Endothelial cell of umbilical vein (primary cell): ENCODE measurements around the gene AQP7. TPM values are rescaled to one million over a fixed set of nuclear protein-coding genes. Genes with fewer than 3 reads are reported as not detected.

Experiments used
- BruUV-seq: library from RNA; stranded (reverse); fragments of 400-500 nt; replicated peaks from 2 replicates; lab custom pipeline; 2021; lab: Mats Ljungman, UMichigan
- CTCF ChIA-PET: fragments of 300-600, 350-600 bp; sonication (Branson Sonifier 250); formaldehyde crosslinking; loops from one replicate; lab custom pipeline; 2021; ENCODE audit warnings: antibody characterized with exemption, inconsistent platforms; lab: Charles Lee
- POLR2A ChIA-PET: fragments of 300-600, 350-600 bp; sonication (Branson Sonifier 250); formaldehyde crosslinking; loops from one replicate; lab custom pipeline; 2021; ENCODE audit warnings: antibody characterized with exemption, inconsistent platforms; lab: Charles Lee
- DNase-seq: peaks from one replicate; pipeline ENCODE4 v3.0.0-alpha.2; 2011; ENCODE audit warnings: low read depth, low spot score
- FAIRE-seq: peaks from 2 replicates; lab custom pipeline; 2011; peaks lifted over from hg19 to GRCh38; lab: Jason Lieb, UNC
- H2AFZ ChIP-seq: 2 replicates; pipeline ENCODE4 v1.6.0; 2012; ENCODE audit warnings: low read depth, low read length, control low read depth, inconsistent platforms
- H3K27ac ChIP-seq: 2 replicates; pipeline ENCODE4 v1.5.1; 2011; ENCODE audit warnings: low read depth, mild to moderate bottlenecking, control low read depth, low read length, moderate library complexity; ENCODE audit not compliant: insufficient read depth
- H3K27me3 ChIP-seq, 2 experiments: 2 replicates each; pipeline versions ENCODE4 v1.6.0 to v1.6.1; 2011; ENCODE audit warnings: low read length in 2 of 2, mixed read lengths in 1 of 2; ENCODE audit not compliant: control insufficient read depth in 2 of 2, insufficient read depth in 2 of 2
- H3K36me3 ChIP-seq, 2 experiments: 2 replicates in 1 of 2; 3 replicates in 1 of 2; pipeline ENCODE4 v1.5.1; 2011; ENCODE audit warnings: low read length in 2 of 2, mild to moderate bottlenecking in 1 of 2, moderate library complexity in 1 of 2; ENCODE audit not compliant: control insufficient read depth in 2 of 2, insufficient read depth in 2 of 2; ENCODE audit errors: extremely low read depth in 1 of 2
- H3K4me1 ChIP-seq: 3 replicates; pipeline ENCODE4 v1.5.1; 2011; ENCODE audit warnings: mild to moderate bottlenecking, low read length; ENCODE audit not compliant: control insufficient read depth, insufficient read depth; ENCODE audit errors: extremely low read depth
- H3K4me2 ChIP-seq: 2 replicates; pipeline ENCODE4 v1.6.1; 2011; ENCODE audit warnings: low read length, control low read depth, mixed read lengths; ENCODE audit not compliant: insufficient read depth
- H3K4me3 ChIP-seq, 3 experiments: fragments of 200-600 bp in 1 of 3; sonication (generic), shearing (Covaris generic) in 1 of 3; replicated peaks in 1 of 3; 2 replicates each; pipeline ENCODE4 v1.5.1; 2011 to 2016; ENCODE audit warnings: control low read depth in 3 of 3, low read length in 3 of 3, mild to moderate bottlenecking in 2 of 3, inconsistent platforms in 1 of 3, low read depth in 1 of 3, moderate library complexity in 1 of 3; ENCODE audit not compliant: insufficient read depth in 1 of 3
- H3K79me2 ChIP-seq: 2 replicates; pipeline ENCODE4 v1.6.0; 2012; ENCODE audit warnings: low read length, inconsistent platforms; ENCODE audit not compliant: control insufficient read depth, insufficient read depth
- H3K9ac ChIP-seq: replicated peaks from 2 replicates; pipeline ENCODE3; 2011; ENCODE audit warnings: low read length, control low read depth; ENCODE audit not compliant: insufficient read depth; ENCODE audit errors: extremely low read depth
- H3K9me1 ChIP-seq: replicated peaks from 3 replicates; pipeline ENCODE4 v1.6.0; 2011; ENCODE audit warnings: mild to moderate bottlenecking, low read length; ENCODE audit not compliant: control insufficient read depth, insufficient read depth; ENCODE audit errors: extremely low read depth
- H3K9me3 ChIP-seq: replicated peaks from 2 replicates; pipeline ENCODE4 v1.5.1; 2012; ENCODE audit warnings: low read length, inconsistent platforms; ENCODE audit not compliant: control insufficient read depth, insufficient read depth
- H4K20me1 ChIP-seq: replicated peaks from 2 replicates; pipeline ENCODE3; 2011; ENCODE audit warnings: mild to moderate bottlenecking, low read length; ENCODE audit not compliant: control insufficient read depth, insufficient read depth; ENCODE audit errors: extremely low read depth
- CTCF ChIP-seq, 2 donors: IDR thresholded peaks; 1 replicate in 1 of 2; 2 replicates in 1 of 2; pipeline ENCODE4 v1.5.1; 2011; ENCODE audit warnings: low read length in 2 of 2, mild to moderate bottlenecking in 2 of 2, moderate library complexity in 2 of 2, control low read depth in 1 of 2, inconsistent platforms in 1 of 2, low read depth in 1 of 2; ENCODE audit not compliant: insufficient read depth in 1 of 2; ENCODE audit errors: extremely low read depth in 1 of 2
- EZH2 ChIP-seq: IDR thresholded peaks from 2 replicates; pipeline ENCODE4 v1.6.1; 2012; ENCODE audit warnings: borderline replicate concordance, low read depth, mild to moderate bottlenecking, moderate library complexity, low read length, inconsistent platforms; ENCODE audit not compliant: severe bottlenecking
- FOS ChIP-seq: IDR thresholded peaks from 2 replicates; pipeline ENCODE4 v1.6.1; 2011; ENCODE audit warnings: mild to moderate bottlenecking, low read length, moderate library complexity, borderline replicate concordance; ENCODE audit not compliant: insufficient read depth
- GATA2 ChIP-seq: IDR thresholded peaks from 2 replicates; pipeline ENCODE4 v1.7.0; 2011; ENCODE audit warnings: low read depth, mild to moderate bottlenecking, moderate library complexity, mixed read lengths, low read length; ENCODE audit not compliant: insufficient read length, insufficient read depth
- JUN ChIP-seq: IDR thresholded peaks from 2 replicates; pipeline ENCODE4 v1.6.1; 2011; ENCODE audit warnings: borderline replicate concordance, low read depth; ENCODE audit not compliant: insufficient read length, insufficient read depth
- MAX ChIP-seq: IDR thresholded peaks from 2 replicates; pipeline ENCODE4 v1.6.1; 2011; ENCODE audit not compliant: insufficient read depth, insufficient read length
- MYC ChIP-seq: IDR thresholded peaks from one replicate; pipeline ENCODE4 v1.6.1; 2011; ENCODE audit warnings: mild to moderate bottlenecking, low read depth, low read length
- POLR2A ChIP-seq: IDR thresholded peaks from 2 replicates; pipeline ENCODE4 v1.6.1; 2012; ENCODE audit warnings: low read depth, mild to moderate bottlenecking, control low read depth, low read length
- POLR2AphosphoS5 ChIP-seq: IDR thresholded peaks from 2 replicates; pipeline ENCODE4 v1.6.1; 2012; ENCODE audit warnings: low read depth, mild to moderate bottlenecking, control low read depth, low read length, moderate library complexity; ENCODE audit not compliant: insufficient read depth
- dilution Hi-C: fragments of 300-500 bp; cut with MboI; formaldehyde crosslinking; loops from one replicate; pipeline ENCODE4 v1.15.0; 2019; ENCODE audit warnings: low sequenced_read_pairs; ENCODE audit not compliant: extremely low pct_ligation_motif_present
- intact Hi-C: fragments of 100-400 bp; cut with micrococcal nuclease; formaldehyde crosslinking; loops from one replicate; pipeline ENCODE4 v1.10.0; 2022
- polyA plus RNA-seq, 4 experiments: library from polyadenylated mRNA; depleted of rRNA in 3 of 4; stranded (reverse) in 3 of 4; unstranded in 1 of 4; fragments of >200 nt; gene quantifications; 2 replicates each; pipeline versions ENCODE4 v1.2.1 to v1.2.3, GENCODE V29; 2011 to 2012; ENCODE audit warnings: missing spikeins in 1 of 4
- total RNA-seq: library from RNA; stranded (reverse); gene quantifications from 2 replicates; pipeline ENCODE4 v1.2.3, GENCODE V29; 2021

AQP7 gene
- total and polyA plus RNA-seq, 2 donors (not counting 3 experiments of a cell fraction or from before 2014, with no cell fraction given), result 3.7 TPM; not detected in 1

GRCh38 chr9:33355933-33356332 lies 46.4 kb downstream of the AQP7 start:
- Histone ChIP-seq H3K9ac (no peak overlapping the region), H3K4me2 (no peak overlapping the region), H3K9me1 (no peaks in the 10 kb centered on the region), H3K4me3 (no peak overlapping the region), H3K27me3 (no peaks in the 10 kb centered on the region), H3K36me3 (no peaks in the 10 kb centered on the region), H4K20me1 (no peaks in the 10 kb centered on the region), H3K4me1 (peaks cover 11% of the 10 kb centered on the region), H3K79me2 (no peaks in the 10 kb centered on the region), H3K9me3 (no peaks in the 10 kb centered on the region), H3K27ac (no peak overlapping the region), H2AFZ (no peak overlapping the region)
- no peak for TF ChIP-seq POLR2AphosphoS5
- no peak for TF ChIP-seq FOS
- TF ChIP-seq CTCF (IDR thresholded peaks at IDR 0.05; ENCODE audit: extremely low read depth in 1 of 2, insufficient read depth in 1 of 2, low read depth in 1 of 2, low read length in 2 of 2), result no peak
- no peak for TF ChIP-seq POLR2A
- TF ChIP-seq JUN, result no peak
- no peak for TF ChIP-seq GATA2
- TF ChIP-seq MAX, result no peak
- no peak for TF ChIP-seq EZH2
- TF ChIP-seq MYC, result no peak
- DNase-seq (no peak), FAIRE-seq (no peak)
- ChIA-PET POLR2A (no interaction called here), CTCF (interaction anchor here (0.5 to 3.3 kb wide), 3 partner anchors 18 to 97 kb away, joined by 3 to 14 read pairs (median 10); partner anchors contain the start of gene NFX1)
- dilution Hi-C loops, result no loop called here
- no TSS peak for BruUV-seq
- intact Hi-C loops, result no loop called here
